Measurements from ENCODE around the gene GPR153.
"Not testable (repeated sequence)": the region's sequence is repeated elsewhere in the genome, so short reads cannot be mapped to it uniquely, and the experiment has no call there.

The GPR153 gene

DNA sequence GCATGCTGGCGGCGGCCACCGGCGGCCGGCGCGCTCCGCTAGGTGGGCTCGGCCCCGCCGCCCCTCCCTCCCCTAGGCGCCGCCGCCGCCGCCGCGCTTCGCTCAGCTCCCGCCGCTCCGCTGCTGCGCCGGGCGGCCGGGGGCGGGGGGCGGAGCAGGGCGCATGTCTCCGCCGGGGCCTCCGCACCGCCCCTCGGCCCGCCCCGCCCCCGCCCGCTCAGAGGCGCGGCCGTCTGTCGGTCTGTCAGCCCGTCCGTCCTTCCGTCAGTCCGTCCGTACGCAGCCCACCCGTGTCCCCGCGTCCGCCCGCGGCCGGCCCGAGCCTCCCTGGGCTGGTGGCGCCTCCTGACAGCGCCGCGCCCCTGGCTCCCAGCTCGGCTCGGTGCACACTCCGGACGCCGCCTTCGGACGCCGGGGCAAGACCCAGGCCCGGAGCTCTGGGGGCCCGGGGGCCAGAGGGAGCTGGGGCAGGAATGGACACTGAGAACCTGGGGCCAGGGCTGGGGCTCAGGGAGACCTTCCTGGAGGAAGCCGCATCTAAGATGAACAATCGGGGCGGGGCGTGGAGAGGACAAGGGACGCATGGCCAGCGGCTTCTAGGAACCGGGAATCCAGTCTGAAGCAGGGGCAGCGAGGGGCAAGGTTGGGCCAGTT, at the start of gene GPR153:
TSS of gene GPR153 (minus strand) at position 138 of the 654 bp plus-strand sequence. CDS start 6,193 bp downstream, outside the sequence.
- CTCF ChIA-PET: interaction anchor here (0.9 to 3.2 kb wide), 3 partner anchors 14 to 83 kb away, joined by 3 to 14 read pairs (median 6); no protein-coding TSS in a partner anchor
- DNase-seq (ENCODE audit: low read depth, low spot score): no peak
- POLR2A ChIA-PET: no interaction called here
- TF ChIP-seq, protein P1, sequence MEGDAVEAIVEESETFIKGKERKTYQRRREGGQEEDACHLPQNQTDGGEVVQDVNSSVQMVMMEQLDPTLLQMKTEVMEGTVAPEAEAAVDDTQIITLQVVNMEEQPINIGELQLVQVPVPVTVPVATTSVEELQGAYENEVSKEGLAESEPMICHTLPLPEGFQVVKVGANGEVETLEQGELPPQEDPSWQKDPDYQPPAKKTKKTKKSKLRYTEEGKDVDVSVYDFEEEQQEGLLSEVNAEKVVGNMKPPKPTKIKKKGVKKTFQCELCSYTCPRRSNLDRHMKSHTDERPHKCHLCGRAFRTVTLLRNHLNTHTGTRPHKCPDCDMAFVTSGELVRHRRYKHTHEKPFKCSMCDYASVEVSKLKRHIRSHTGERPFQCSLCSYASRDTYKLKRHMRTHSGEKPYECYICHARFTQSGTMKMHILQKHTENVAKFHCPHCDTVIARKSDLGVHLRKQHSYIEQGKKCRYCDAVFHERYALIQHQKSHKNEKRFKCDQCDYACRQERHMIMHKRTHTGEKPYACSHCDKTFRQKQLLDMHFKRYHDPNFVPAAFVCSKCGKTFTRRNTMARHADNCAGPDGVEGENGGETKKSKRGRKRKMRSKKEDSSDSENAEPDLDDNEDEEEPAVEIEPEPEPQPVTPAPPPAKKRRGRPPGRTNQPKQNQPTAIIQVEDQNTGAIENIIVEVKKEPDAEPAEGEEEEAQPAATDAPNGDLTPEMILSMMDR (IDR thresholded peaks at IDR 0.05; ENCODE audit: insufficient read depth, low read length, missing control alignments): no peak
- H3K4me3 ChIP-seq (ENCODE audit: low read depth, low read length): peak within 1 kb of the TSS; percentile 60

DNA sequence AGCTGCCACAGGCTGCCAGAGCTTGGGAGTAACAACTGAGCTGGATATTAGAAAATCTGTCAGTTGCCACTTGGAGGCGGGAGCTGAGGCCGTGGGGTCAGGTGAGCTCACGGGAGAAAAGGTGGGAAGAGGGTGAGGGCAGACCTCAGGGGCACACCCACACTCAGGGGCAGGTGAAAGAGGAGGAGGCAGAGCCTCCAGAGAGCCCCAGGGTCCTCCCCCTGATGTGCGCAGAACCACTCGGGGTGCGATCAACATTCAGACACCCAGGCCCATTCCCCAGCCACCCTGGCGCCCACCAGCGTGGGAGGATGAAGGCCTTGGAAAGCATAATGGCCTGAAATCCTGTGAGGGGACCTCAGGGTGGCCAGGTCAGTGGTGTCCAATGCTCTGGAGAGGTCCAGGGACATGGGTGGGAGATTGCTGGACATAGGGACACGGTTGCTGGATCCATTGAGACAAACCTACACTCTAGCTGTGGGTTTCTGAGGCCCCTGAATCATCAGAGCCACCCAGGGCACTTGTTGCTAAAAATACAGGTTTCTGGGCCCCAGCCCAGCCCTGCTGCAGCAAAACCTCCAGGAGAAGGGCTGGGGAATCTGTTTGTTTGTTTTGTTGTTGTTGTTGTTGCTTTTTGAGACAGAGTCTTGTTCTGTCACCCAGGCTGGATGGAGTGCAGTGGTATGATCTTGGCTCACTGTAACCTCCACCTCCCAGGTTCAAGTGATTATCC, 49.4 kb upstream of the GPR153 start:
- DNase-seq (ENCODE audit: low read depth, low spot score): no peak
- H3K4me3 ChIP-seq (ENCODE audit: low read depth, low read length): no peak overlapping the region
- TF ChIP-seq, protein P1 (IDR thresholded peaks at IDR 0.05; ENCODE audit: insufficient read depth, low read length, missing control alignments): no peak
- CTCF ChIA-PET: interaction anchor here (0.9 to 1.4 kb wide), 2 partner anchors 33 to 62 kb away, joined by 3 to 4 read pairs; no protein-coding TSS in a partner anchor
- POLR2A ChIA-PET: no interaction called here

DNA sequence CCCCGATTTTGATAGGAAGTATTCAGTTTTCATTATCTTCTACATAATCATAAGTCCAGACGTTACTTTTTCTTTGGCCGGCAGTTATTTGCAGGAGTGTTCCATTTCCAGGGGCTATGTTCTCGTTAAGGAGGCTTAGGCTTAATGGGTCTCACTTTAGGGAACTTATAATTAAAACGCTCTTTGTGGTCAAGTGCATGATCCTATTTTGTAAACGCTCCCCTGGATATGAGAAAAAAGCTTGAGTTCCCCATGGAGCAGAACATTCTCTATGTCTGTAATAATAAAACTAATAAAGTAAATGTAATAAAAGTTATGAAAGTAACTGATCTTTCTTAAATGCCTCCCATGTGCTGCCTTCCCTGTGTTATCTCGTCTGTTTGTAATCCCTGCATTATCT, 48.7 kb upstream of the GPR153 start:
- POLR2A ChIA-PET: no interaction called here
- H3K4me3 ChIP-seq (ENCODE audit: low read depth, low read length): no peak overlapping the region
- CTCF ChIA-PET: interaction anchor here (1.4 kb wide), 1 partner anchor 34 kb away, joined by 4 read pairs; no protein-coding TSS in a partner anchor
- TF ChIP-seq, protein P1 (IDR thresholded peaks at IDR 0.05; ENCODE audit: insufficient read depth, low read length, missing control alignments): no peak
- no peak for DNase-seq (ENCODE audit: low read depth, low spot score)

DNA sequence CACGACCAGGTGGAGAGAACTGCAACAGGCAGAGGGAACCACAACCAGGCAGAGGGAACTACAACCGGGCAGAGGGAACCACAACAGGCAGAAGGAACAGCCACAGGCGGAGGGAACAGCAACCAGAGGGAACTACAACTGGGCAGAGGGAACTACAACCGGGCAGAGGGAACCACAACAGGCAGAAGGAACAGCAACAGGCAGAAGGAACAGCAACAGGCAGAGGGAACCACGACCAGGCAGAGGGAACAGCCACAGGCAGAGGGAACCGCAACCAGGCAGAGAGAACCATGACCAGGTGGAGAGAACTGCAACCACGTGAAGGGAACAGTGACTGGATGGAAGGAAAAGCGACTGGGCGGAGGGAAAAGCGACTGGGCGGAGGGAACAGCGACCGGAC, 47.6 kb upstream of the GPR153 start:
- POLR2A ChIA-PET: no interaction called here
- CTCF ChIA-PET: interaction anchor here (1.4 kb wide), 1 partner anchor 35 kb away, joined by 4 read pairs; no protein-coding TSS in a partner anchor
- no peak for DNase-seq (ENCODE audit: low read depth, low spot score)
- H3K4me3 ChIP-seq (ENCODE audit: low read depth, low read length): no peak overlapping the region
- TF ChIP-seq, protein P1 (IDR thresholded peaks at IDR 0.05; ENCODE audit: insufficient read depth, low read length, missing control alignments): no peak

DNA sequence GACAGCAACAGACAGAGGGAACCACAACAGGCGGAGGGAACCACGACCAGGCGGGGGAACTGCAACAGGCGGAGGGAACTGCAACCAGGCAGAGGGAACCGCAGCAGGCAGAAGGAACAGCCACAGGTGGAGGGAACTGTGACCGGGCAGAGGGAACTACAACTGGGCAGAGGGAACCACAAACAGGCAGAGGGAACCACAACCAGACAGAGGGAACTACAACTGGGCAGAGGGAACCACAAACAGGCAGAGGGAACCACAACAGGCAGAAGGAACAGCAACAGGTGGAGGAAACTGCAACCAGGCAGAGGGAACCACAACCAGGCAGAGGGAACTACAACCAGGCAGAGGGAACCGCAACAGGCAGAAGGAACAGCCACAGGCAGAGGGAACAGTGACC, 46.8 kb upstream of the GPR153 start:
- DNase-seq (ENCODE audit: low read depth, low spot score); POLR2A ChIA-PET; CTCF ChIA-PET; H3K4me3 ChIP-seq (ENCODE audit: low read depth, low read length): not testable (repeated sequence)

DNA sequence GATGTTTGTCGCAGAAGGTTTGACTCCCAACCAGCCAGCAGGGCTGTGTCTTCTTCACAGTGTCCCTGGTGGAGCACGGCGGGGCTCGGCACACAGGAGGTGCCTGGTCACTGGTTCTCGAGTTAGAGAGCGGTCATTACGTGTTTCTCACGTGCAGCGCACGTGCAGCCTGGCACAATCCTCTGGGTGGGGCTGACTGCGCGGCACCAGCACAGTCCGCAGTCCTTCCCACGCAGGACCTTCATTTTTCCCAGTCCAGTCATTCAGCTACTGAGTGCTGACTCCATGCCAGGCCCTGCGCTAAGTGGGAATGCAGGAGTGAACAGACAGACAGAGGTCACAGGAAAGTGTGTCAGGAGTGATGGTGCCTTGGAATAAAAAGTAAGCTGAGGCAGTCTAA, 46.2 kb upstream of the GPR153 start:
- CTCF ChIA-PET: no interaction called here
- DNase-seq (ENCODE audit: low read depth, low spot score): no peak
- POLR2A ChIA-PET: no interaction called here
- H3K4me3 ChIP-seq (ENCODE audit: low read depth, low read length): no peak overlapping the region
- TF ChIP-seq, protein P1 (IDR thresholded peaks at IDR 0.05; ENCODE audit: insufficient read depth, low read length, missing control alignments): no peak

Data from AG04449 (cell line).